ENCODE measurements around the gene HDLBP.
"Not testable (repeated sequence)": the region's sequence is repeated elsewhere in the genome, so short reads cannot be mapped to it uniquely, and the experiment has no call there.

Gene HDLBP

GRCh38 chr2:241198381-241199279, 116.8 kb downstream of the HDLBP start:
- Histone ChIP-seq H3K9me3 (ENCODE audit: control insufficient read depth, insufficient read depth, low read length) (no peaks in the 10 kb centered on the region), H3K9ac (ENCODE audit: low read depth, low read length) (no peak overlapping the region), H3K36me3 (ENCODE audit: insufficient read depth, low read length) (no peaks in the 10 kb centered on the region), H3K4me1 (ENCODE audit: insufficient read depth, low read length) (no peaks in the 10 kb centered on the region)

GRCh38 chr2:241197947-241198346, 117.5 kb downstream of the HDLBP start:
- Histone ChIP-seq H3K36me3 (ENCODE audit: insufficient read depth, low read length) (no peaks in the 10 kb centered on the region), H3K9ac (ENCODE audit: low read depth, low read length) (no peak overlapping the region), H3K4me1 (ENCODE audit: insufficient read depth, low read length) (no peaks in the 10 kb centered on the region), H3K9me3 (ENCODE audit: control insufficient read depth, insufficient read depth, low read length) (no peaks in the 10 kb centered on the region)

GRCh38 chr2:241197246-241197645, 118.2 kb downstream of the HDLBP start:
- not testable (repeated sequence) for H3K9me3 ChIP-seq (ENCODE audit: control insufficient read depth, insufficient read depth, low read length); H3K4me1 ChIP-seq (ENCODE audit: insufficient read depth, low read length); H3K36me3 ChIP-seq (ENCODE audit: insufficient read depth, low read length); H3K9ac ChIP-seq (ENCODE audit: low read depth, low read length)

- H3K9ac ChIP-seq (ENCODE audit: low read depth, low read length) = no peak overlapping the region
- no peaks in the 10 kb centered on the region for H3K4me1 ChIP-seq (ENCODE audit: insufficient read depth, low read length)
These were observed 119.9 kb downstream of the HDLBP start for GRCh38 chr2:241195506-241196130.

GRCh38 chr2:241194811-241195210, 120.7 kb downstream of the HDLBP start:
- Histone ChIP-seq H3K9ac (ENCODE audit: low read depth, low read length) (no peak overlapping the region), H3K4me1 (ENCODE audit: insufficient read depth, low read length) (no peaks in the 10 kb centered on the region), H3K36me3 (ENCODE audit: insufficient read depth, low read length) (no peaks in the 10 kb centered on the region), H3K9me3 (ENCODE audit: control insufficient read depth, insufficient read depth, low read length) (no peaks in the 10 kb centered on the region)

More at GRCh38 chr2:241195506-241196130, 119.9 kb downstream of the HDLBP start:
- Histone ChIP-seq H3K9me3 (ENCODE audit: control insufficient read depth, insufficient read depth, low read length) (no peaks in the 10 kb centered on the region), H3K36me3 (ENCODE audit: insufficient read depth, low read length) (no peaks in the 10 kb centered on the region)

GRCh38 chr2:241193271-241193670, 122.2 kb downstream of the HDLBP start:
- Histone ChIP-seq H3K36me3 (ENCODE audit: insufficient read depth, low read length) (no peaks in the 10 kb centered on the region), H3K9ac (ENCODE audit: low read depth, low read length) (no peak overlapping the region), H3K9me3 (ENCODE audit: control insufficient read depth, insufficient read depth, low read length) (no peaks in the 10 kb centered on the region), H3K4me1 (ENCODE audit: insufficient read depth, low read length) (peaks cover 3% of the 10 kb centered on the region; the same call in 1 of the 2 replicates)

GRCh38 chr2:241191081-241191480, 124.4 kb downstream of the HDLBP start:
- Histone ChIP-seq H3K9me3 (ENCODE audit: control insufficient read depth, insufficient read depth, low read length) (no peaks in the 10 kb centered on the region), H3K36me3 (ENCODE audit: insufficient read depth, low read length) (no peaks in the 10 kb centered on the region), H3K4me1 (ENCODE audit: insufficient read depth, low read length) (peaks cover 13% of the 10 kb centered on the region; the same call in 1 of the 2 replicates), H3K9ac (ENCODE audit: low read depth, low read length) (no peak overlapping the region)

- Histone ChIP-seq H3K9me3 (ENCODE audit: control insufficient read depth, insufficient read depth, low read length) (no peaks in the 10 kb centered on the region), H3K36me3 (ENCODE audit: insufficient read depth, low read length) (no peaks in the 10 kb centered on the region), H3K4me1 (ENCODE audit: insufficient read depth, low read length) (peaks cover 13% of the 10 kb centered on the region; the same call in 1 of the 2 replicates), H3K9ac (ENCODE audit: low read depth, low read length) (no peak overlapping the region)
These were observed 125.0 kb downstream of the HDLBP start for GRCh38 chr2:241190291-241190981.

GRCh38 chr2:241189856-241190201, 125.6 kb downstream of the HDLBP start:
- no peak overlapping the region for H3K9ac ChIP-seq (ENCODE audit: low read depth, low read length)
- no peaks in the 10 kb centered on the region for H3K36me3 ChIP-seq (ENCODE audit: insufficient read depth, low read length)
- H3K4me1 ChIP-seq (ENCODE audit: insufficient read depth, low read length) = peaks cover 13% of the 10 kb centered on the region; the same call in 1 of the 2 replicates
- H3K9me3 ChIP-seq (ENCODE audit: control insufficient read depth, insufficient read depth, low read length) = no peaks in the 10 kb centered on the region

GRCh38 chr2:241189093-241189855, 126.2 kb downstream of the HDLBP start:
- H3K9ac ChIP-seq (ENCODE audit: low read depth, low read length) = no peak overlapping the region
- H3K9me3 ChIP-seq (ENCODE audit: control insufficient read depth, insufficient read depth, low read length) = no peaks in the 10 kb centered on the region
- H3K4me1 ChIP-seq (ENCODE audit: insufficient read depth, low read length) = peaks cover 13% of the 10 kb centered on the region; the same call in 1 of the 2 replicates
- H3K36me3 ChIP-seq (ENCODE audit: insufficient read depth, low read length) = no peaks in the 10 kb centered on the region

- H3K9me3 ChIP-seq (ENCODE audit: control insufficient read depth, insufficient read depth, low read length) = no peaks in the 10 kb centered on the region
- H3K4me1 ChIP-seq (ENCODE audit: insufficient read depth, low read length) = peaks cover 13% of the 10 kb centered on the region; the same call in 1 of the 2 replicates
- H3K9ac ChIP-seq (ENCODE audit: low read depth, low read length) = no peak within 1 kb of the TSS
- no peaks in the 10 kb centered on the region for H3K36me3 ChIP-seq (ENCODE audit: insufficient read depth, low read length)
These were observed 126.9 kb downstream of the HDLBP start, which contains the start of gene ANO7 for GRCh38 chr2:241188361-241189092. Gene ANO7, plus strand, starts transcription at chr2:241188677. Its CDS starts 1,387 bp downstream, at chr2:241190064.

- H3K9ac ChIP-seq (ENCODE audit: low read depth, low read length) = no peak overlapping the region
- no peaks in the 10 kb centered on the region for H3K9me3 ChIP-seq (ENCODE audit: control insufficient read depth, insufficient read depth, low read length)
- H3K4me1 ChIP-seq (ENCODE audit: insufficient read depth, low read length) = peaks cover 13% of the 10 kb centered on the region; the same call in 1 of the 2 replicates
- no peaks in the 10 kb centered on the region for H3K36me3 ChIP-seq (ENCODE audit: insufficient read depth, low read length)
These were observed 127.6 kb downstream of the HDLBP start for GRCh38 chr2:241187918-241188234.

GRCh38 chr2:241187101-241187917, 128.2 kb downstream of the HDLBP start:
- Histone ChIP-seq H3K9ac (ENCODE audit: low read depth, low read length) (no peak overlapping the region), H3K36me3 (ENCODE audit: insufficient read depth, low read length) (no peaks in the 10 kb centered on the region), H3K9me3 (ENCODE audit: control insufficient read depth, insufficient read depth, low read length) (no peaks in the 10 kb centered on the region), H3K4me1 (ENCODE audit: insufficient read depth, low read length) (peaks cover 13% of the 10 kb centered on the region; the same call in 1 of the 2 replicates)
